ENCODE results near the gene ZKSCAN5. TPM values are rescaled to one million over a fixed set of nuclear protein-coding genes. Genes with fewer than 3 reads are reported as not detected.
"Not testable (repeated sequence)": the region's sequence is repeated elsewhere in the genome, so short reads cannot be mapped to it uniquely, and the experiment has no call there.

The ZKSCAN5 gene
- total RNA-seq, 2 experiments from 2014 or later: 13.9 TPM

GRCh38 chr7:99539213-99539811 is 34.9 kb downstream of the ZKSCAN5 start:
- ChIA-PET POLR2A (no interaction called here), CTCF (interaction anchor here (1.0 kb wide), 1 partner anchor 14 kb away, joined by 3 read pairs; no protein-coding TSS in a partner anchor)
- H3K36me3 Mint-ChIP-seq (ENCODE audit: low read depth): peaks cover 21% of the 10 kb centered on the region

GRCh38 chr7:99540542-99540941 is 36.1 kb downstream of the ZKSCAN5 start:
- no peaks in the 10 kb centered on the region for H3K27me3 Mint-ChIP-seq (ENCODE audit: low read depth)
- H3K4me3 Mint-ChIP-seq: no peak overlapping the region
- ChIA-PET CTCF (no interaction called here), POLR2A (interaction anchor here (1.1 kb wide), 1 partner anchor 12 kb away, joined by 4 read pairs; no protein-coding TSS in a partner anchor)
- H3K27ac Mint-ChIP-seq: no peak overlapping the region
- H3K9me3 Mint-ChIP-seq (ENCODE audit: insufficient read depth): peaks cover 29% of the 10 kb centered on the region
- no peak for ATAC-seq
- DNase-seq: no peak
- H3K4me1 Mint-ChIP-seq (ENCODE audit: low read depth): no peaks in the 10 kb centered on the region
- H3K36me3 Mint-ChIP-seq (ENCODE audit: low read depth): peaks cover 21% of the 10 kb centered on the region

More at GRCh38 chr7:99539213-99539811, 34.9 kb downstream of the ZKSCAN5 start:
- Mint-ChIP-seq H3K4me1 (ENCODE audit: low read depth) (no peaks in the 10 kb centered on the region), H3K9me3 (ENCODE audit: insufficient read depth) (peaks cover 29% of the 10 kb centered on the region), H3K27me3 (ENCODE audit: low read depth) (no peaks in the 10 kb centered on the region), H3K4me3 (no peak overlapping the region), H3K27ac (no peak overlapping the region)
- DNase-seq (no peak), ATAC-seq (no peak)

- DNase-seq: no peak
- H3K9me3 Mint-ChIP-seq (ENCODE audit: insufficient read depth): peaks cover 26% of the 10 kb centered on the region
- H3K4me3 Mint-ChIP-seq: no peak overlapping the region
- H3K36me3 Mint-ChIP-seq (ENCODE audit: low read depth): peaks cover 21% of the 10 kb centered on the region
- ChIA-PET POLR2A (interaction anchor here (1.1 kb wide), 1 partner anchor 13 kb away, joined by 4 read pairs; no protein-coding TSS in a partner anchor), CTCF (no interaction called here)
- no peaks in the 10 kb centered on the region for H3K4me1 Mint-ChIP-seq (ENCODE audit: low read depth)
- no peak for ATAC-seq
- no peaks in the 10 kb centered on the region for H3K27me3 Mint-ChIP-seq (ENCODE audit: low read depth)
- H3K27ac Mint-ChIP-seq: no peak overlapping the region
These were observed 36.8 kb downstream of the ZKSCAN5 start for GRCh38 chr7:99541212-99541611.

GRCh38 chr7:99543081-99543671 is 38.7 kb downstream of the ZKSCAN5 start:
- Mint-ChIP-seq H3K36me3 (ENCODE audit: low read depth) (peaks cover 36% of the 10 kb centered on the region), H3K27ac (no peak overlapping the region), H3K4me3 (no peak overlapping the region), H3K4me1 (ENCODE audit: low read depth) (no peaks in the 10 kb centered on the region), H3K27me3 (ENCODE audit: low read depth) (no peaks in the 10 kb centered on the region), H3K9me3 (ENCODE audit: insufficient read depth) (peaks cover 31% of the 10 kb centered on the region)
- no peak for ATAC-seq
- no peak for DNase-seq
- ChIA-PET POLR2A (no interaction called here), CTCF (no interaction called here)

- CTCF ChIA-PET: no interaction called here
- ATAC-seq (no peak), DNase-seq (no peak)
- no peak overlapping the region for H3K27ac Mint-ChIP-seq
- POLR2A ChIA-PET: no interaction called here
- H3K27me3 Mint-ChIP-seq (ENCODE audit: low read depth): no peaks in the 10 kb centered on the region
- no peaks in the 10 kb centered on the region for H3K4me1 Mint-ChIP-seq (ENCODE audit: low read depth)
- no peak overlapping the region for H3K4me3 Mint-ChIP-seq
- peaks cover 31% of the 10 kb centered on the region for H3K9me3 Mint-ChIP-seq (ENCODE audit: insufficient read depth)
- H3K36me3 Mint-ChIP-seq (ENCODE audit: low read depth): peaks cover 40% of the 10 kb centered on the region
These were observed 39.5 kb downstream of the ZKSCAN5 start for GRCh38 chr7:99543916-99544315.

- POLR2A ChIA-PET; H3K27ac Mint-ChIP-seq; DNase-seq; H3K4me1 Mint-ChIP-seq (ENCODE audit: low read depth); H3K27me3 Mint-ChIP-seq (ENCODE audit: low read depth); H3K4me3 Mint-ChIP-seq; ATAC-seq; CTCF ChIA-PET: not testable (repeated sequence)
- Mint-ChIP-seq H3K36me3 (ENCODE audit: low read depth) (peaks cover 46% of the 10 kb centered on the region), H3K9me3 (ENCODE audit: insufficient read depth) (peaks cover 29% of the 10 kb centered on the region)
These were observed 40.8 kb downstream of the ZKSCAN5 start for GRCh38 chr7:99545308-99545707.

GRCh38 chr7:99549545-99549944 is 45.1 kb downstream of the ZKSCAN5 start:
- POLR2A ChIA-PET, CTCF ChIA-PET: not testable (repeated sequence)

GRCh38 chr7:99551334-99551733 is 46.9 kb downstream of the ZKSCAN5 start:
- POLR2A ChIA-PET: interaction anchor here (0.6 to 1.2 kb wide), 5 partner anchors 47 to 409 kb away, joined by 3 to 10 read pairs (median 3); partner anchors contain the start of genes ZKSCAN5 and ZNF394
- H3K27ac Mint-ChIP-seq: peak overlapping the region; percentile 95
- no peak for ATAC-seq
- peaks cover 59% of the 10 kb centered on the region for H3K36me3 Mint-ChIP-seq (ENCODE audit: low read depth)
- H3K27me3 Mint-ChIP-seq (ENCODE audit: low read depth): no peaks in the 10 kb centered on the region
- CTCF ChIA-PET: interaction anchor here (1.2 kb wide), 1 partner anchor 26 kb away, joined by 5 read pairs; no protein-coding TSS in a partner anchor
- H3K4me3 Mint-ChIP-seq: peak overlapping the region; percentile 92
- peaks cover 10% of the 10 kb centered on the region for H3K9me3 Mint-ChIP-seq (ENCODE audit: insufficient read depth)
- no peak for DNase-seq
- H3K4me1 Mint-ChIP-seq (ENCODE audit: low read depth): peaks cover 36% of the 10 kb centered on the region

More at GRCh38 chr7:99549545-99549944, 45.1 kb downstream of the ZKSCAN5 start:
- ATAC-seq; H3K27me3 Mint-ChIP-seq (ENCODE audit: low read depth); DNase-seq; H3K27ac Mint-ChIP-seq; H3K4me3 Mint-ChIP-seq: not testable (repeated sequence)
- peaks cover 48% of the 10 kb centered on the region for H3K36me3 Mint-ChIP-seq (ENCODE audit: low read depth)
- H3K9me3 Mint-ChIP-seq (ENCODE audit: insufficient read depth): peaks cover 10% of the 10 kb centered on the region
- H3K4me1 Mint-ChIP-seq (ENCODE audit: low read depth): peaks cover 29% of the 10 kb centered on the region

GRCh38 chr7:99551767-99552463 is 47.5 kb downstream of the ZKSCAN5 start, which contains the start of gene FAM200A:
FAM200A (minus strand) TSS chr7:99552114; CDS start chr7:99548407, 3,707 bp downstream.
- peak; percentile 99 for ATAC-seq
- Mint-ChIP-seq H3K27me3 (ENCODE audit: low read depth) (no peaks in the 10 kb centered on the region), H3K27ac (peak within 1 kb of the TSS; percentile 95), H3K9me3 (ENCODE audit: insufficient read depth) (peaks cover 5% of the 10 kb centered on the region), H3K4me1 (ENCODE audit: low read depth) (peaks cover 39% of the 10 kb centered on the region), H3K4me3 (peak within 1 kb of the TSS; percentile 92), H3K36me3 (ENCODE audit: low read depth) (peaks cover 54% of the 10 kb centered on the region)
- peak; percentile 90 for DNase-seq
- POLR2A ChIA-PET: interaction anchor here (0.6 to 1.2 kb wide), 9 partner anchors 14 to 575 kb away, joined by 3 to 10 read pairs (median 3); partner anchors contain the start of genes MBLAC1, ZNF394 and ZSCAN25
- CTCF ChIA-PET: interaction anchor here (1.2 kb wide), 1 partner anchor 27 kb away, joined by 5 read pairs; no protein-coding TSS in a partner anchor

GRCh38 chr7:99553039-99553438 is 48.6 kb downstream of the ZKSCAN5 start:
- no peak overlapping the region for H3K27ac Mint-ChIP-seq
- DNase-seq (no peak), ATAC-seq (no peak)
- CTCF ChIA-PET: no interaction called here
- no peaks in the 10 kb centered on the region for H3K9me3 Mint-ChIP-seq (ENCODE audit: insufficient read depth)
- no peaks in the 10 kb centered on the region for H3K27me3 Mint-ChIP-seq (ENCODE audit: low read depth)
- peaks cover 53% of the 10 kb centered on the region for H3K36me3 Mint-ChIP-seq (ENCODE audit: low read depth)
- POLR2A ChIA-PET: interaction anchor here (1.1 to 1.2 kb wide), 2 partner anchors 48 to 53 kb away, joined by 3 to 4 read pairs; partner anchors contain the start of gene ZNF394
- H3K4me3 Mint-ChIP-seq: no peak overlapping the region
- H3K4me1 Mint-ChIP-seq (ENCODE audit: low read depth): peaks cover 45% of the 10 kb centered on the region

GRCh38 chr7:99554939-99555338 is 50.5 kb downstream of the ZKSCAN5 start:
- no peak for ATAC-seq
- H3K9me3 Mint-ChIP-seq (ENCODE audit: insufficient read depth): no peaks in the 10 kb centered on the region
- ChIA-PET POLR2A (no interaction called here), CTCF (no interaction called here)
- H3K4me1 Mint-ChIP-seq (ENCODE audit: low read depth): peaks cover 44% of the 10 kb centered on the region
- H3K27me3 Mint-ChIP-seq (ENCODE audit: low read depth): no peaks in the 10 kb centered on the region
- DNase-seq: no peak
- H3K4me3 Mint-ChIP-seq: no peak overlapping the region
- H3K27ac Mint-ChIP-seq: no peak overlapping the region
- peaks cover 47% of the 10 kb centered on the region for H3K36me3 Mint-ChIP-seq (ENCODE audit: low read depth)
